Neuronal stem cell (in vitro differentiated cells): ENCODE measurements around the gene CLEC12A.

Experiments used
- DNase-seq: peaks from one replicate; pipeline ENCODE4 v3.0.0-alpha.2; 2013; ENCODE audit warnings: low spot score
- H2AFZ ChIP-seq: one replicate; pipeline ENCODE4 v1.6.1; 2013; ENCODE audit warnings: mild to moderate bottlenecking, low read length, inconsistent platforms
- H2AK5ac ChIP-seq: 2 replicates; pipeline ENCODE4 v1.6.1; 2013; ENCODE audit warnings: low read depth, mild to moderate bottlenecking, inconsistent platforms, low read length, moderate library complexity, mixed read lengths
- H2BK120ac ChIP-seq: 2 replicates; pipeline ENCODE4 v1.6.1; 2013; ENCODE audit warnings: low read depth, mild to moderate bottlenecking, inconsistent platforms, low read length, moderate library complexity, mixed read lengths
- H2BK12ac ChIP-seq: one replicate; pipeline ENCODE4 v1.6.1; 2013; ENCODE audit warnings: low read length, inconsistent platforms
- H2BK15ac ChIP-seq: 2 replicates; pipeline ENCODE4 v1.6.1; 2013; ENCODE audit warnings: mild to moderate bottlenecking, low read length, inconsistent platforms, mixed read lengths
- H2BK5ac ChIP-seq: one replicate; pipeline ENCODE4 v1.6.1; 2013; ENCODE audit warnings: inconsistent platforms, mild to moderate bottlenecking, low read length, moderate library complexity
- H3K14ac ChIP-seq: one replicate; pipeline ENCODE4 v1.6.1; 2013; ENCODE audit warnings: low read length, inconsistent platforms
- H3K18ac ChIP-seq: 2 replicates; pipeline ENCODE4 v1.6.1; 2013; ENCODE audit warnings: low read length, inconsistent platforms
- H3K23ac ChIP-seq: 2 replicates; pipeline ENCODE4 v1.6.1; 2013; ENCODE audit warnings: low read depth, mild to moderate bottlenecking, mixed read lengths, low read length, inconsistent platforms; ENCODE audit not compliant: poor library complexity
- H3K27ac ChIP-seq: replicated peaks from 3 replicates; pipeline ENCODE4 v1.5.1; 2013; ENCODE audit warnings: low read length, inconsistent platforms
- H3K27me3 ChIP-seq, 3 experiments: 2 replicates each; pipeline ENCODE4 v1.6.1; 2013; ENCODE audit warnings: low read length in 3 of 3, mild to moderate bottlenecking in 2 of 3, inconsistent platforms in 1 of 3, low read depth in 1 of 3, mixed read lengths in 1 of 3, moderate library complexity in 1 of 3; ENCODE audit not compliant: control insufficient read depth in 3 of 3, insufficient read depth in 3 of 3
- H3K36me3 ChIP-seq, 2 donors: replicated peaks in 1 of 2; 2 replicates each; pipeline ENCODE4 v1.6.1; 2013; ENCODE audit warnings: low read length in 2 of 2; ENCODE audit not compliant: control insufficient read depth in 2 of 2, insufficient read depth in 2 of 2
- H3K4ac ChIP-seq: 2 replicates; pipeline ENCODE4 v1.6.1; 2013; ENCODE audit warnings: inconsistent platforms, mild to moderate bottlenecking, low read length, moderate library complexity
- H3K4me1 ChIP-seq, 2 donors: 1 replicate in 1 of 2; 2 replicates in 1 of 2; pipeline ENCODE4 v1.6.1; 2013; ENCODE audit warnings: low read length in 2 of 2, low read depth in 1 of 2; ENCODE audit not compliant: control insufficient read depth in 2 of 2, insufficient read depth in 1 of 2
- H3K4me2 ChIP-seq: one replicate; pipeline ENCODE4 v1.6.1; 2013; ENCODE audit warnings: mild to moderate bottlenecking, low read length, inconsistent platforms; ENCODE audit not compliant: insufficient read depth, poor library complexity, severe bottlenecking
- H3K4me3 ChIP-seq, 2 donors: 2 replicates each; pipeline ENCODE4 v1.5.1; 2013; ENCODE audit warnings: low read length in 2 of 2, mild to moderate bottlenecking in 2 of 2, inconsistent platforms in 1 of 2, moderate library complexity in 1 of 2
- H3K79me1 ChIP-seq: one replicate; pipeline ENCODE4 v1.6.1; 2013; ENCODE audit warnings: low read depth, mild to moderate bottlenecking, inconsistent platforms, low read length, moderate library complexity
- H3K9ac ChIP-seq: one replicate; pipeline ENCODE4 v1.6.1; 2013; ENCODE audit warnings: mild to moderate bottlenecking, low read depth, low read length, inconsistent platforms; ENCODE audit not compliant: poor library complexity
- H3K9me3 ChIP-seq, 2 donors: replicated peaks in 1 of 2; 2 replicates each; pipeline versions ENCODE3 to v1.6.1; 2013; ENCODE audit warnings: low read length in 2 of 2, mild to moderate bottlenecking in 2 of 2, inconsistent platforms in 1 of 2, low read depth in 1 of 2, mixed read lengths in 1 of 2, moderate library complexity in 1 of 2; ENCODE audit not compliant: control insufficient read depth in 2 of 2, insufficient read depth in 1 of 2
- H4K8ac ChIP-seq: one replicate; pipeline ENCODE4 v1.6.1; 2013; ENCODE audit warnings: low read depth, mild to moderate bottlenecking, inconsistent platforms, low read length, moderate library complexity
- H4K91ac ChIP-seq: one replicate; pipeline ENCODE4 v1.6.1; 2013; ENCODE audit warnings: low read length, low read depth, mild to moderate bottlenecking, inconsistent platforms; ENCODE audit not compliant: poor library complexity
- WGBS, 2 donors: extraction: QIAGEN DNeasy Blood & Tissue Kit; methylation state at CpG; one replicate each; pipeline ENCODE4 v1.1.7; 2013; ENCODE audit warnings: missing lambda C conversion rate in 2 of 2, mixed read lengths in 1 of 2; ENCODE audit not compliant: insufficient read length in 2 of 2, insufficient replicate concordance in 1 of 2; ENCODE audit errors: extremely low coverage in 2 of 2; 5-methylcytosine and 5-hydroxymethylcytosine counted together

CLEC12A gene

GRCh38 chr12:10031771-10032175 is 60.6 kb downstream of the CLEC12A start:
- no peaks in the 10 kb centered on the region for H3K79me1 ChIP-seq
- no peak overlapping the region for H2BK15ac ChIP-seq
- no peak overlapping the region for H3K4me3 ChIP-seq
- H3K9ac ChIP-seq: no peak overlapping the region
- no peak overlapping the region for H2BK120ac ChIP-seq
- no peak overlapping the region for H3K27ac ChIP-seq
- DNase-seq: no peak
- no peak overlapping the region for H4K91ac ChIP-seq
- no peaks in the 10 kb centered on the region for H3K27me3 ChIP-seq
- H3K4me2 ChIP-seq: no peak overlapping the region
- H3K4me1 ChIP-seq: peaks cover 0 to 2% of the 10 kb centered on the region in 2 donors
- no peak overlapping the region for H3K18ac ChIP-seq
- H3K14ac ChIP-seq: no peak overlapping the region
- H3K4ac ChIP-seq: no peak overlapping the region
- H2AK5ac ChIP-seq: no peak overlapping the region
- no peaks in the 10 kb centered on the region for H3K36me3 ChIP-seq
- no peak overlapping the region for H2BK5ac ChIP-seq
- no peak overlapping the region for H2AFZ ChIP-seq
- no CpG with 5 or more reads among the region's 5 CpGs for WGBS, 2 donors
- no peak overlapping the region for H3K23ac ChIP-seq
- no peak overlapping the region for H4K8ac ChIP-seq
- H3K9me3 ChIP-seq: no peaks in the 10 kb centered on the region
- no peak overlapping the region for H2BK12ac ChIP-seq

GRCh38 chr12:10033783-10034545 is 62.8 kb downstream of the CLEC12A start:
- H4K8ac ChIP-seq: no peak overlapping the region
- H3K27me3 ChIP-seq: no peaks in the 10 kb centered on the region
- no peak overlapping the region for H2AFZ ChIP-seq
- H3K79me1 ChIP-seq: no peaks in the 10 kb centered on the region
- DNase-seq: no peak
- no CpG with 5 or more reads among the region's 1 CpG for WGBS, 2 donors
- H3K18ac ChIP-seq: no peak overlapping the region
- H3K9ac ChIP-seq: no peak overlapping the region
- H2BK120ac ChIP-seq: no peak overlapping the region
- no peak overlapping the region for H2BK12ac ChIP-seq
- H2BK5ac ChIP-seq: no peak overlapping the region
- H3K23ac ChIP-seq: no peak overlapping the region
- no peak overlapping the region for H3K4me2 ChIP-seq
- no peaks in the 10 kb centered on the region for H3K9me3 ChIP-seq
- no peak overlapping the region for H3K27ac ChIP-seq
- no peak overlapping the region for H2BK15ac ChIP-seq
- H2AK5ac ChIP-seq: no peak overlapping the region
- no peak overlapping the region for H3K4me3 ChIP-seq
- no peaks in the 10 kb centered on the region for H3K36me3 ChIP-seq
- no peaks in the 10 kb centered on the region for H3K4me1 ChIP-seq
- H3K4ac ChIP-seq: no peak overlapping the region
- no peak overlapping the region for H4K91ac ChIP-seq
- no peak overlapping the region for H3K14ac ChIP-seq
